ENCODE measurements around the gene CA4. TPM values are rescaled to one million over a fixed set of nuclear protein-coding genes. Genes with fewer than 3 reads are reported as not detected.

The CA4 gene
- total RNA-seq, 4 donors from 2014 or later: 2.1 to 8.3 (median 4.3) TPM

DNA sequence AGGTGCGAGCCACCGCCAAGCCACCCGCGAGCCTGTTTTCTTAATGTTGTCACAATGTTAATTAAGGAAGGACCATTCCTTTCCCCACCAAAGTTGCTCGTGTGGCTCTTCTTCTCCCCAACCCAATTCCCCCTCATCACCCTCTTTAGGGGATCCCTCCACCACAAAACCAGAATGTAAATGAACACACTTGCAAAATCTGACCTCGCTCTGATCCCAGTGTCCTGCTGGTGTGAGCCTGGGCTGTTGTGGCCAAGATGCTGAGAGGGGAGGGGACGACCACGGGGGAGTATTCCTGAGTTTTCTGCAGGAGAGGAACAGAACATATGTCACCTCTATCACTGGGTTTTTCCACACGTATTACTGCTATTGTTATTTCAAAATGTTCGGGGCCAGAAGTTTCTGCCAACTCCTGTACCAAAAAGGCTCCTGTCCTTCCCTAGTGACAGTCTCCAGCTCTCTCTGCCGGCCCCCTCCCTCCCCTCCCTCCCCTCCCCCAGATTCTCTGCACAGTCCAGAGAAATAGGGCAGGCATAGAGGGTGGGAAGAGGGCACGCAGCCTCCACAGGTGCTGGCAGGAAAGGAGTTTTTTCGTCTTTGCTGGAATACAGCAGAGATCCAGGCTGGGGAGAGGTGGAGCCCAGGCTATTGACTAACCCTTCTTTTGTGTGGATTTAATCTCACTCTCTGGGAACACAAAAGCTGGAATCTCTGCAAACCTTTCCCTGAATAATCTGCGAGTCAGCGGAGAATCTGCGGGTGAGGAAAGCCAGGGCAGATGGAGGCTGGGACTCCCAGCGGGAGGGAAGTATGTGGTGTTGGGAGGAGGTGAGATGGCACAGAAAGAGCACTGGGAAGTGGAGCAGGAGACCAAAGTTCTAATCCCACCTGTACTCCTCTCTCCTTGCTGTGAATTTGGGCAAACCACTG is 4.5 kb upstream of the CA4 start:
- peaks cover 0 to 92% (median 40%) of the 10 kb centered on the region in 4 donors for H3K27me3 ChIP-seq
- no peak overlapping the region for H3K27ac ChIP-seq (replicated peaks in 1 of 4)
- H3K36me3 ChIP-seq: no peaks in the 10 kb centered on the region
- H3K4me3 ChIP-seq: no peak overlapping the region
- 43% methylated on average over 17 of the region's 17 CpGs for WGBS
- no peaks in the 10 kb centered on the region for H3K9me3 ChIP-seq
- TF ChIP-seq EP300 (IDR thresholded peaks at IDR 0.05): no peak
- TF ChIP-seq, protein P1, sequence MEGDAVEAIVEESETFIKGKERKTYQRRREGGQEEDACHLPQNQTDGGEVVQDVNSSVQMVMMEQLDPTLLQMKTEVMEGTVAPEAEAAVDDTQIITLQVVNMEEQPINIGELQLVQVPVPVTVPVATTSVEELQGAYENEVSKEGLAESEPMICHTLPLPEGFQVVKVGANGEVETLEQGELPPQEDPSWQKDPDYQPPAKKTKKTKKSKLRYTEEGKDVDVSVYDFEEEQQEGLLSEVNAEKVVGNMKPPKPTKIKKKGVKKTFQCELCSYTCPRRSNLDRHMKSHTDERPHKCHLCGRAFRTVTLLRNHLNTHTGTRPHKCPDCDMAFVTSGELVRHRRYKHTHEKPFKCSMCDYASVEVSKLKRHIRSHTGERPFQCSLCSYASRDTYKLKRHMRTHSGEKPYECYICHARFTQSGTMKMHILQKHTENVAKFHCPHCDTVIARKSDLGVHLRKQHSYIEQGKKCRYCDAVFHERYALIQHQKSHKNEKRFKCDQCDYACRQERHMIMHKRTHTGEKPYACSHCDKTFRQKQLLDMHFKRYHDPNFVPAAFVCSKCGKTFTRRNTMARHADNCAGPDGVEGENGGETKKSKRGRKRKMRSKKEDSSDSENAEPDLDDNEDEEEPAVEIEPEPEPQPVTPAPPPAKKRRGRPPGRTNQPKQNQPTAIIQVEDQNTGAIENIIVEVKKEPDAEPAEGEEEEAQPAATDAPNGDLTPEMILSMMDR (IDR thresholded peaks at IDR 0.05): no peak
- TF ChIP-seq POLR2A (IDR thresholded peaks at IDR 0.05; ENCODE audit: low read depth): no peak
- no peak for TF ChIP-seq POLR2AphosphoS5 (IDR thresholded peaks at IDR 0.05)
- DNase-seq (ENCODE audit: extremely low spot score): no peak
- peaks cover 30 to 38% (median 36%) of the 10 kb centered on the region in 4 donors for H3K4me1 ChIP-seq
- intact Hi-C loops (cut with DNase I): no loop called here

DNA sequence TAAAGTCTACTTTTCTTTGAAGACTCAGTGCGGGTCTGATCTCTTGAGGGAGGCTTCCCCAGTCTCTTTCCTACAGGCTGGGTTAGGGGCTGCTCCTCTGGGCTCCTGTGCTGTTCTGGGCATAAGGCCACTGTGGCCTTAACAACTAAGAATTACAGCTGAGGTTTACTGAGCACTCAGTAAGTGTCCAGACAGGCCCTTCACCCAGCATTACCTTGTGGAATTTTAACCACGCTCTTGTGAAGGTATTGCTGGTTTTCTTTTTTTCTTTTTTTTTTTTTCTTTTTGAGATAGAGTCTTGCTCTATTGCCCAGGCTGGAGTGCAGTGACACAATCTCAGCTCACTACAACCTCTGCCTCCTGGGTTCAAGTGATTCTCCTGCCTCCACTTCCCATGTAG is 3.6 kb upstream of the CA4 start:
- H3K27me3 ChIP-seq: peaks cover 0 to 92% (median 42%) of the 10 kb centered on the region in 4 donors
- H3K36me3 ChIP-seq: no peaks in the 10 kb centered on the region
- DNase-seq (ENCODE audit: extremely low spot score): no peak
- intact Hi-C loops (cut with DNase I): no loop called here
- no peak overlapping the region for H3K27ac ChIP-seq (replicated peaks in 1 of 4)
- WGBS: 84% methylated on average over 2 of the region's 2 CpGs
- H3K4me3 ChIP-seq: no peak overlapping the region
- no peaks in the 10 kb centered on the region for H3K9me3 ChIP-seq
- TF ChIP-seq, protein P1 (IDR thresholded peaks at IDR 0.05): no peak
- TF ChIP-seq POLR2A (IDR thresholded peaks at IDR 0.05; ENCODE audit: low read depth) (no peak), EP300 (IDR thresholded peaks at IDR 0.05) (no peak), POLR2AphosphoS5 (IDR thresholded peaks at IDR 0.05) (no peak)
- H3K4me1 ChIP-seq: peaks cover 29 to 40% (median 40%) of the 10 kb centered on the region in 4 donors

DNA sequence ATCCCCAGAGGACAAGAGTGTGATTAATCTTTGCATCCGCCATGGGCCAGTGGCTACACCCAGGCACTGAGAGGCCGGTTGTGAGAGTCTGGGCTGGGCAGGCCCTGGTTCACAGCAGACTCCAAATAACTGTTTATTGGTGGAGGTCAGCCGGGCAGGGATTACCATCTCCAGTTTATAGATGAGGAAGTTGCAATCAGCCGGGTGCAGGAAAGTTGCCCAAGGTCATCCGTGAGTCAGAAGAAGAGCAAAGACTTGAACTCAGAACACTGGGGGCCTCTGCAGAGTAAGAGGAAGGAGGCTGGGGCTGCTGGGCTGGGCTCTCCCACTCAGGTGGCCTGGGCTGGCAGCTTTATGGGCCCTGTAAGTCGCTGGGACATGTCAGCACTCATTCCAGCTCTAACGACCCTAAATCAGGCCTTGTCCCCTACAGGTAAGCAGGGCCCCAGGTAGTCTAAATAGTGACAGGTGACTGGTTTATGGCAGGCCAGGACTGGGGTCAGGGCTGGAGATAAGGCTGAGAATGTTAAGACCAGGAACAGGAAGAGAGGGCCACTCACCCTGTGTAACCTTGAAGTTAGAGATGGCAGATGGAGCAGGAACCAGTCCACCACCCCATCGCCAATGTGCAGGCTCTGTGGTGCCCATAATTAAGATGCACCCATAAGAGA is 2.1 kb upstream of the CA4 start:
- Histone ChIP-seq H3K27me3 (peaks cover 0 to 92% (median 42%) of the 10 kb centered on the region in 4 donors), H3K4me3 (no peak overlapping the region), H3K27ac (replicated peaks in 1 of 4) (no peak overlapping the region), H3K4me1 (peaks cover 19 to 25% (median 25%) of the 10 kb centered on the region in 4 donors), H3K36me3 (no peaks in the 10 kb centered on the region), H3K9me3 (no peaks in the 10 kb centered on the region)
- intact Hi-C loops (cut with DNase I): no loop called here
- DNase-seq (ENCODE audit: extremely low spot score): no peak
- WGBS: 76% methylated on average over 8 of the region's 8 CpGs
- TF ChIP-seq, protein P1 (IDR thresholded peaks at IDR 0.05): no peak
- TF ChIP-seq POLR2AphosphoS5 (IDR thresholded peaks at IDR 0.05): no peak
- no peak for TF ChIP-seq EP300 (IDR thresholded peaks at IDR 0.05)
- no peak for TF ChIP-seq POLR2A (IDR thresholded peaks at IDR 0.05; ENCODE audit: low read depth)

DNA sequence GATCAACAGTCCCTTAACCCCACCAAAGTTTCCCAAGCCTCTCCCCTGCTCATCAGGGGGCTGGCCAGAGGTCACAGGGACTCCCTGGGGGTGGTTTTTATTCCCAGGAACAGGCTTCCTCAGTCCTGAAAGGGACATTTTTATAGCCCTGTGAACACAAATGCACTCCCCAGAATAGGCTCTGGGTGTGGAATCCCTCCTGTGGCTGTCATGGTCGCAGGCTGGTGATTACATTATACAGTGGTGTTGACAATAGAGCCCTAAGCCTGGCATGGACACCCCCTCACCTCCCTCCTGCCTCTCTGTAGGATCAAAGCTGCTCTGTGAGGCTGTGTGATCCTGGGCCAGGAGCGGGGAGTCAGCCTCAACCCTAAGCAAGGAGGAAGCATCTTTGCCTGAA is 1.4 kb upstream of the CA4 start:
- TF ChIP-seq, protein P1 (IDR thresholded peaks at IDR 0.05): no peak
- TF ChIP-seq POLR2AphosphoS5 (IDR thresholded peaks at IDR 0.05) (no peak), EP300 (IDR thresholded peaks at IDR 0.05) (no peak)
- Histone ChIP-seq H3K9me3 (no peaks in the 10 kb centered on the region), H3K36me3 (no peaks in the 10 kb centered on the region), H3K4me3 (no peak overlapping the region), H3K27ac (replicated peaks in 1 of 4) (no peak overlapping the region), H3K27me3 (peaks cover 0 to 90% (median 42%) of the 10 kb centered on the region in 4 donors), H3K4me1 (peaks cover 13 to 19% (median 19%) of the 10 kb centered on the region in 4 donors)
- WGBS: no CpG with 5 or more reads among the region's 2 CpGs
- intact Hi-C loops (cut with DNase I): no loop called here
- no peak for DNase-seq (ENCODE audit: extremely low spot score)

Measured in esophagus muscularis mucosa (tissue), 4 donors.